ENCODE data around the gene TSPAN5.

The TSPAN5 gene

DNA sequence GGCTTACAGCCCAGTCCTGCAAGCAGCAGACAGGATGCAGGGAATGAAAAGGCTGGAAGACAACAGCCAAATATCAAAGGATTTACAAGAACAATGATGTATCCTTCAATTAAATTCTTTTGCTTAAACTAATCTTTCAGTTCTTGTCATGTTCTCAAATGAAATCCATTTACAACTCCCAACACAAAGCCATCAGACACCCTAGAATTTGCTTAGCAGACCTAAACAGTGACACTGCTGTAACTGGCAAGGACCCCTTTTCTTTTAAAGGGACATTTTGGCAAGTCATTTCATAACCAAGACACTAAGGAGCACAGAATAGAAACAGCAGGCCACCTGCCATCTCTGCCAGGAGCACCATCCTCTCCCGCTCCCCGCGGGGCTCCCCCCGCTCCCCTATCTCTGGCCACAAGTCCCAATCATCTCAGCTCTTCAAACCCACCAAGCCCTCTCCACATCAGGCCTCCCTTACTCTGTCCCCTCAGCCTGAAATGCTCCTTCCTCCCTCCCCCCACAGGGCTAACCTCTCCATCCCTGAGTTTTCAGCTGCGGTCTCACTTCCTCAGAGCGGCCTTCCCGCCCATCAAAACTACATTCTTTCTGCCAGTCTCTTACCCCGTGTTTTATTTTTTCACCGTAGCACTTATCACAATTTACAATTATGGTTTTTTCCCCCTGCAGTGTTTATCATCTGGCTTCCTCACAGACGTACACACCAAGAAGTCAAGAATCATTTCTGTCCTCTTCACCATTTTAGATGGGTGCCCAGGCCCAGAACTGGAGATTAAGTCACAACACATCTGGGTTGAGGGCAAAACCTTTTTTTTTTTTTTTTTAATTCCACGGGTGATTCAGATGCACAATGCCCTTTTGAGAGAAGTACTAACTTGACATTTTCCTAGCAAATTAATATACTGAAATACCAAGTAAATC is 45.8 kb downstream of the TSPAN5 start:
- no peak for TF ChIP-seq ZFX (IDR thresholded peaks at IDR 0.05)
- TF ChIP-seq, protein P1, sequence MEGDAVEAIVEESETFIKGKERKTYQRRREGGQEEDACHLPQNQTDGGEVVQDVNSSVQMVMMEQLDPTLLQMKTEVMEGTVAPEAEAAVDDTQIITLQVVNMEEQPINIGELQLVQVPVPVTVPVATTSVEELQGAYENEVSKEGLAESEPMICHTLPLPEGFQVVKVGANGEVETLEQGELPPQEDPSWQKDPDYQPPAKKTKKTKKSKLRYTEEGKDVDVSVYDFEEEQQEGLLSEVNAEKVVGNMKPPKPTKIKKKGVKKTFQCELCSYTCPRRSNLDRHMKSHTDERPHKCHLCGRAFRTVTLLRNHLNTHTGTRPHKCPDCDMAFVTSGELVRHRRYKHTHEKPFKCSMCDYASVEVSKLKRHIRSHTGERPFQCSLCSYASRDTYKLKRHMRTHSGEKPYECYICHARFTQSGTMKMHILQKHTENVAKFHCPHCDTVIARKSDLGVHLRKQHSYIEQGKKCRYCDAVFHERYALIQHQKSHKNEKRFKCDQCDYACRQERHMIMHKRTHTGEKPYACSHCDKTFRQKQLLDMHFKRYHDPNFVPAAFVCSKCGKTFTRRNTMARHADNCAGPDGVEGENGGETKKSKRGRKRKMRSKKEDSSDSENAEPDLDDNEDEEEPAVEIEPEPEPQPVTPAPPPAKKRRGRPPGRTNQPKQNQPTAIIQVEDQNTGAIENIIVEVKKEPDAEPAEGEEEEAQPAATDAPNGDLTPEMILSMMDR (conservative IDR thresholded peaks at IDR 0.05) = no peak
- no peak overlapping the region for H3K27ac ChIP-seq

GRCh38 chr4:98611677-98612317 is 46.6 kb downstream of the TSPAN5 start:
- no peak overlapping the region for H3K27ac ChIP-seq
- TF ChIP-seq, protein P1 (conservative IDR thresholded peaks at IDR 0.05) = no peak
- TF ChIP-seq ZFX (IDR thresholded peaks at IDR 0.05) = no peak

DNA sequence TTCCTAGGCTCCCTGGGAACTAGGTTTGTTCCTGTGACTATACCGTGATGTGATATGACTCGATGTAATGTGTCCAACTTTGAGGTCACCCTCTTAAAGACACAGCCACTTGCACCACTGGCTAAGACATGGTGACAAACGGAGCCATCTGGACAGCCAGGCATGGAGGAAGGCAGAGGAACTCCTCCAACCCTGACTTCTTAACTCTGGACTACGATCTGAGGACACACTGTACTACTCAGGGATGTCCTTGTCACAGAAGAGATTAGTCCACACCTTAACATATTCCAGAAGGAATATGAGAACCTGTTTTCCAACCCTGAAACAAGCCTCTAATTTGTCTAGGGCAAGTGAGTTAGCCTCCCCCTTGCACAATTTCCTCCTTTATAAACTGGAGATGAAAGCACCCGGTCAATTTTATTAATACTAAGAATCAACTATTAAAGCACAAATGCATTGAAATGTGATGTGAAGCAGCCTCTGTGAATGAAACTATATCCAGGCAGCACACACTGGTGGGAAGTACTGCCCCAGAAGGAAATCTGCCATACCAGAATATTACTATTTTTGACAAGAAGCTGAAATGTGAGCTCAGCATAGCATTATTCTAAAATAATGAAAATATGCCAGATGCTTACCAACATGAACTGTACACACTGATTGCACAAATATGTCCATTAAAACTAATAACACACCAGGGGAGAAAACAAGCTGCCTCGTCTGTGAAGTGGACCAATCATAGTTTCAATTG is 47.3 kb downstream of the TSPAN5 start:
- TF ChIP-seq, protein P1 (conservative IDR thresholded peaks at IDR 0.05) = no peak
- TF ChIP-seq ZFX (IDR thresholded peaks at IDR 0.05) = no peak
- no peak overlapping the region for H3K27ac ChIP-seq

DNA sequence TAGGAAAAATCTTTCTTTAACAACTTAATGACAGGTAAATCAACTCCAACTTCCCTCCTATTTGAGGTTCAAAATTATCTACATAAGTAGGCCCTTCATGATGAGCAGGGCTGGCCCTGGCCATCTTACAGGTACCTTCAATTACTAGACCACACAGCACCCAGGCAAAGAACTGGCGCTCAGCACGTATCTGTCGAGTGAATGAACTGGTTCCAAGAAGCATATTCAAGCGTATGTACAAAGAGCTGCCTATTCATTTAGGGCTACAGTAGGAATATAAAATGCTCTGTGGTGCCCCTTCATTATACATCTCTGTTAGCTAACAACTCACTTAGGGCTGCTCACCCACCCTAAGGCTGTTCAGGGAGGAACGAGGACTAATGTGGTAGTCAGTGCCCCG is 48.0 kb downstream of the TSPAN5 start:
- TF ChIP-seq ZFX (IDR thresholded peaks at IDR 0.05) = no peak
- TF ChIP-seq, protein P1 (conservative IDR thresholded peaks at IDR 0.05) = no peak
- H3K27ac ChIP-seq = no peak overlapping the region

DNA sequence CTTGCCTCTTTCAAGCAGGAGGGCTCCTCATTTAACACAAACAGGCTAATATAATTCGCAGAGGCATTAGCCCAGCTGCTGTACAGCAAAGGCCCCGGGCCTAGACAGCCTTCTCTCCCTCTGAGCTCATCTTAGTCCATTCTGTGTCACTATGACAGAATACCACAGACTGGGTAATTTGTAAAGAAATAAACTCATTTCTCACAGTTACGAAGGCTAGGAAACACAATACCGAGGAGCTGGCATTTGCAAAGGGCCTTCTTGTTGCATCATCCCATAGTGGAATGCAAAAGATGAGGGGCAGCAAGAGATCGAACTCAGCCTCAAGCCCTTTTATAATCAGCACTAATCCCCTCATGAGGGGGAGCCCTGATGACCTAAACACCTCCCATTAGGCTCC is 48.5 kb downstream of the TSPAN5 start:
- no peak overlapping the region for H3K27ac ChIP-seq
- TF ChIP-seq, protein P1 (conservative IDR thresholded peaks at IDR 0.05) = no peak
- no peak for TF ChIP-seq ZFX (IDR thresholded peaks at IDR 0.05)

GRCh38 chr4:98608356-98608755 is 50.1 kb downstream of the TSPAN5 start:
- no peak for TF ChIP-seq ZFX (IDR thresholded peaks at IDR 0.05)
- TF ChIP-seq, protein P1 (conservative IDR thresholded peaks at IDR 0.05) = no peak
- no peak overlapping the region for H3K27ac ChIP-seq
